ENCODE results near the gene NLRP14. TPM values are rescaled to one million over a fixed set of nuclear protein-coding genes. Genes with fewer than 3 reads are reported as not detected.
A peak's percentile ranks its signal among the peaks of the same experiment; 100 is the strongest.

Gene NLRP14
- total RNA-seq, 2 donors from 2014 or later: not detected

DNA sequence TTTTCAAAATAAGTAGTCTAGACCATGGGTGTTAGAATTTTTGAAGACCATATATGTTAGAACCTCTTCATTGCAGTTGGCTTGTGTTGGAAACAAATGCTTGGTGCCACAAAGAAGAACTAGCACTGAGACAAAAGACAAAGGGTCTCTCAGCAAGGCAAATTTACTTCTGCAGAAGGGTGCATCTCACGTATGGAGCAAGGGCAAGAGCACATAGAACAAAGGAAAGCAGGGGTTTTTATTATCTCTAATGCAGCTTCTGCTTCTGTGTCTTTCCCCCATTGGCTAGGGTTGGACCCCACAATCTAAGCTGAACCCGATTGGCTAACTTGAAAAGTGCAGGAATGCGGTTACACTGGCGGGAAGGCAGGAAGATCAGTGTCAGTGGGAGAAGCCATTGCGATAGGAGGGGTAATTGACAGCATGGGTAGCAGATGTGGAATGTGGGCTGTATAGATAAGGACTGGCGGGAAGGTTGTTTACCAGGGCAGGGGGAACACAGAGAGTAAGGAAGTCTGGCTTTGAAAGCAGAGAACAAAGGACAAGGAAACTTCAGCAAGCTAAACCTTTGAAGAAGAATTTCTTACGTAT, 59.4 kb downstream of the NLRP14 start:
- H3K4me3 Mint-ChIP-seq: no peak overlapping the region
- ATAC-seq (no peak), DNase-seq (ENCODE audit: low spot score) (no peak)
- H3K9me3 Mint-ChIP-seq: peaks cover 2% of the 10 kb centered on the region
- no peaks in the 10 kb centered on the region for H3K36me3 Mint-ChIP-seq
- peaks cover 4 to 20% of the 10 kb centered on the region in 2 donors for H3K27me3 Mint-ChIP-seq
- no peaks in the 10 kb centered on the region for H3K4me1 Mint-ChIP-seq (ENCODE audit: low read depth in 2 of 2)
- H3K27ac Mint-ChIP-seq: no peak overlapping the region

DNA sequence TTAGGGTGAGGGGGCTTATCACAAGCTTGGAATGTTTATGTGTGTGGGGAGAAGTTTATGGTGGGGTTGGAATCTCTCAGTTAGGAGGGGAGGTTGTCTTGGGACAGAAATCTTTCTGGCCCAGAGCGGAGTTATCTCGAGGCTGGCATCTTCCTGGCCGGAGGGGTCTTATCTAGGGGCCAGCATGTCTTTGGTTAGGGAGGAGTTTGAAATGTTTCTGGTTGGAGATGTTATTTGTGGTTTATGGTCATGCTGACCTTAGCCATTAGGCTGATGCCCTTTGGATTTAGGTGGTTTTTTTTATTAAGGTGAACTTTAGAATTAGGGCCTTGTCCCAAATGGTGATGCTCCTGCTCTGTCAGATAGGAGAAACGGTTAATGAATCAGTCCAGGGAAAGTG, 60.6 kb downstream of the NLRP14 start:
- DNase-seq (ENCODE audit: low spot score) (no peak), ATAC-seq (no peak)
- Mint-ChIP-seq H3K4me3 (no peak overlapping the region), H3K4me1 (ENCODE audit: low read depth in 2 of 2) (no peaks in the 10 kb centered on the region), H3K27me3 (peaks cover 4 to 20% of the 10 kb centered on the region in 2 donors), H3K9me3 (peaks cover 2% of the 10 kb centered on the region), H3K27ac (no peak overlapping the region), H3K36me3 (no peaks in the 10 kb centered on the region)

DNA sequence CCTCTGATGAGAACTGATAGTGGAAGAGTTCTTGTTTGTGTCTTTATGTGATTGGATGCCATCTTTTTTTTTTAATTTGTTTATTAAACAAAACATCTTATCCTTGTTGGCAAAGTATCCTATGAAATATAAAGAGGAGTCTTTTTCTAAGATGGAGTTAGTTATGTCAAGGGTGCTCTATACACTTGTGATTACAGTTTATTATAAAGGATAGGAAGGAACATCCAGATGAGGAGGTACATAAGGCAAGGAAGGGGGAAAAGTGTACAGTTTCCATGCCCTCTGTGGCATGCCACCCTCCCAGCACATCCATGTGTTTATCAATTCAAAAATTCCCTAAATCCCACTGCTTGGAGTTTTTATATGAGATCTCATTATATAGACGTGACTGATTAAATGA, 61.2 kb downstream of the NLRP14 start:
- Mint-ChIP-seq H3K9me3 (peaks cover 2% of the 10 kb centered on the region), H3K4me3 (no peak overlapping the region), H3K4me1 (ENCODE audit: low read depth in 2 of 2) (no peaks in the 10 kb centered on the region), H3K36me3 (no peaks in the 10 kb centered on the region), H3K27ac (no peak overlapping the region), H3K27me3 (peaks cover 3 to 20% of the 10 kb centered on the region in 2 donors)
- DNase-seq (ENCODE audit: low spot score) (no peak), ATAC-seq (no peak)

DNA sequence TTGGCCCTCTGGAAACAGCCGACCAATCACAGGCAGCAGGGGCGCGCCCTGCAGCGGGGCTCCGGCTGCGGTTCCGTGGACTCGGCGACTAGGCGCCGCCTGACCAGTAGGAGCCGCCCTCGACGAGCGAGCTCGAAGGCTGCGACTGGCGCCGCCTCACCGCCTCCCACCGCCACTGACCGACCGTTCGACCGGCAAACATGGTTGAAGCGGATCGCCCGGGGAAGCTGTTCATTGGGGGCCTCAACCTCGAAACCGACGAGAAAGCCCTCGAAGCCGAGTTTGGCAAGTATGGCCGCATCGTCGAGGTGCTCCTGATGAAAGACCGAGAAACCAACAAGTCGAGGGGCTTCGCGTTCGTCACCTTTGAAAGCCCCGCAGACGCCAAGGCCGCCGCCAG, 68.6 kb downstream of the NLRP14 start, which contains the start of gene RBMXL2:
Gene RBMXL2, plus strand, starts transcription at position 78 of the 400 bp plus-strand sequence. Its CDS starts 123 bp downstream, at position 201.
- no peak within 1 kb of the TSS for H3K27ac Mint-ChIP-seq

DNA sequence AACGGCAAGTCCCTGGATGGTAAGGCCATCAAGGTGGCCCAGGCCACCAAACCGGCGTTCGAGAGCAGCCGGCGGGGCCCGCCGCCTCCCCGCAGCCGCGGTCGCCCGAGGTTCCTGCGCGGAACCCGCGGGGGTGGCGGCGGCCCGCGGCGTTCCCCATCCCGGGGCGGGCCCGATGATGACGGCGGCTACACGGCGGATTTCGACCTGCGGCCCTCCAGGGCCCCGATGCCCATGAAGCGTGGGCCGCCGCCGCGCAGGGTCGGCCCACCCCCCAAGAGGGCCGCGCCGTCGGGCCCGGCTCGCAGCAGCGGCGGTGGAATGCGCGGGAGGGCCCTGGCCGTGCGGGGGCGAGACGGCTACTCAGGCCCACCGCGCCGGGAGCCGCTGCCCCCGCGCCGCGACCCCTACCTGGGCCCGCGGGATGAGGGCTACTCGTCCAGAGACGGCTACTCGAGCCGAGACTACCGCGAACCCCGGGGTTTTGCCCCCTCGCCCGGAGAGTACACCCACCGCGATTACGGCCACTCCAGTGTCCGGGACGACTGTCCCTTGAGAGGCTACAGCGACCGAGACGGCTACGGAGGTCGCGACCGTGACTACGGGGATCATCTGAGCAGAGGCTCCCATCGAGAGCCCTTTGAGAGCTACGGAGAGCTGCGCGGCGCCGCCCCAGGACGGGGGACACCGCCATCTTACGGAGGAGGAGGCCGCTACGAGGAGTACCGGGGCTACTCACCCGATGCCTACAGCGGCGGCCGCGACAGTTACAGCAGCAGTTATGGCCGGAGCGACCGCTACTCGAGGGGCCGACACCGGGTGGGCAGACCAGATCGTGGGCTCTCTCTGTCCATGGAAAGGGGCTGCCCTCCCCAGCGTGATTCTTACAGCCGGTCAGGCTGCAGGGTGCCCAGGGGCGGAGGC, 69.3 kb downstream of the NLRP14 start:
- H3K27ac Mint-ChIP-seq: no peak overlapping the region
- DNase-seq (ENCODE audit: low spot score): peak; percentile 61
- H3K36me3 Mint-ChIP-seq: no peaks in the 10 kb centered on the region
- ATAC-seq: no peak
- H3K9me3 Mint-ChIP-seq: no peaks in the 10 kb centered on the region
- H3K27me3 Mint-ChIP-seq: peaks cover 14 to 30% of the 10 kb centered on the region in 2 donors
- H3K4me3 Mint-ChIP-seq: no peak overlapping the region
- no peaks in the 10 kb centered on the region for H3K4me1 Mint-ChIP-seq (ENCODE audit: low read depth in 2 of 2)

More for the DNA sequence above, 68.6 kb downstream of the NLRP14 start, which contains the start of gene RBMXL2:
- ATAC-seq (no peak), DNase-seq (ENCODE audit: low spot score) (no peak)
- Mint-ChIP-seq H3K36me3 (no peaks in the 10 kb centered on the region), H3K4me3 (no peak within 1 kb of the TSS), H3K4me1 (ENCODE audit: low read depth in 2 of 2) (no peaks in the 10 kb centered on the region), H3K27me3 (peaks cover 12 to 30% of the 10 kb centered on the region in 2 donors), H3K9me3 (no peaks in the 10 kb centered on the region)

DNA sequence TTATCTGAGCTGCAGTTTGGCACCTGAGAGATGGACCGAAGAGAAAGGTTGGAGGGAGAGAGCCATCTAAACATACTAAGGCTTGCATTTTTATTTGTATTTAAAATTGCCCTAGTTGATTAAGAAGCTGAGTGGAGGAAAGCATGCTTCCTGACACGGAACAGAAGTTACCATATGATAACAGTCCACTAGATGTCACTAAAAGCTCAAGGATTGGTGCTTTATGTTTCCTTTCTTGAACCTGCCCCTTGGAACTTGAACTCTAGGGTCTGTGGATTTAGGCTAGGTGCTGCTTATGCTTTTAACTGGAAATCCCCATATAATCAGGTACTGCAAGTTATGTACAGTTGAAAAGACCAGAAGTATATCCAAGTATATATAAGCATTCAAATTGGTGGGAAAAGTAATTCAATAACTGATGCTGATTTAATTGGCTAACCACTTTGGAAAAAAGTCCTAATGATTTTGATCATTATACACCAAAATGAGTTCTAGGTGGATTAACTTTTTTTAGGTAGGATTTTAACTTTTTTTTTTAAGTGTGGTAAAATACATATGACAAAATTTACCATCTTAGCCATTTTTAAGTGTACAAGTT, 78.1 kb downstream of the NLRP14 start:
- DNase-seq (ENCODE audit: low spot score): no peak
- Mint-ChIP-seq H3K4me1 (ENCODE audit: low read depth in 2 of 2) (no peaks in the 10 kb centered on the region), H3K36me3 (no peaks in the 10 kb centered on the region), H3K4me3 (no peak overlapping the region), H3K9me3 (no peaks in the 10 kb centered on the region), H3K27ac (no peak overlapping the region), H3K27me3 (peaks cover 12 to 27% of the 10 kb centered on the region in 2 donors)
- peak in 1 of 2 donors; percentile 53 for ATAC-seq

DNA sequence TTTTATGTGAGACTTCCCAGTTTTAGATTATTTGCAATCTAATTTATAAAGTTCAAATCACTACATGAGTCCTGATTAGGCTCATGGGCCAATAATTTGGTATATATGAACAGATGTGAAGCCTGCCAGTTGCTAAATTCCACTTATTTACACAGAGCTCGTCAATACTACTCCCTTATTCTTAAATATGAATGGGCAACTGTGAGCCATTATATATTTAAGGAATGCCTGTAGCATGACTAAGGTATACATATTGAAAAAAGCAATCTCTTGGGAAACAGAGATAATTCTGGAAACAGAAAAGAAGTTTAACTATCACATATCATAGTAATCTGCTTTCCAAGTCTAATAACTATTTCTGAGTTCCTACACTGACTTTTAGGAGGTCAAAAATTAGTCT, 95.5 kb downstream of the NLRP14 start:
- Mint-ChIP-seq H3K27me3 (peaks cover 9 to 20% of the 10 kb centered on the region in 2 donors), H3K4me3 (no peak overlapping the region), H3K4me1 (ENCODE audit: low read depth in 2 of 2) (no peaks in the 10 kb centered on the region), H3K36me3 (no peaks in the 10 kb centered on the region), H3K9me3 (no peaks in the 10 kb centered on the region), H3K27ac (no peak overlapping the region)
- ATAC-seq: no peak
- DNase-seq (ENCODE audit: low spot score): no peak

DNA sequence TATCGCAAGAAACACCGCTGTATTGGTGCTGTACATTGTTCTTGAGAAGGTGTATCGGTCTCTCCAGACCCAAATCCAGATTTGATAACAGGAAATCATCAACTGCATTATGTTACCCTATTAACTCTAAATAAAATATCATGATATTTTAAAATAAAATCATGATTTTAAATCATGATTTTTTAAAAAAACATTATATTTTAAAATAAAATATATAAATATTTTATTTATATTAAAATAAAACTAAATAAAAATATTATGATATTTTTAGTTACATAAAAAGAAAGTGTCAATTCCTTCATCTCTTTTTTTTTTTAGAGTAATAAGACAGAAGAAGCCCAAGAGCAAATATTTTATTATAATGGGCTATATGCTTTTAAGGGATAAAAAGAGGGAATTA, 96.1 kb downstream of the NLRP14 start:
- Mint-ChIP-seq H3K9me3 (no peaks in the 10 kb centered on the region), H3K4me3 (no peak overlapping the region), H3K27me3 (peaks cover 11 to 25% of the 10 kb centered on the region in 2 donors), H3K36me3 (no peaks in the 10 kb centered on the region), H3K27ac (no peak overlapping the region), H3K4me1 (ENCODE audit: low read depth in 2 of 2) (no peaks in the 10 kb centered on the region)
- ATAC-seq (no peak), DNase-seq (ENCODE audit: low spot score) (no peak)

Other genes with a start within 250 kb of the NLRP14 start
- under 1 TPM in 1 of 2 donors, not detected in 1; 0.20 TPM for gene OR2AG2, start 248.5 kb upstream of the NLRP14 start, total RNA-seq
- gene OR2AG1, start 237.5 kb upstream of the NLRP14 start, total RNA-seq: not detected
- under 1 TPM in 1 of 2 donors, not detected in 1; 0.20 TPM for gene OR6A2, start 220.8 kb upstream of the NLRP14 start, total RNA-seq
- gene OR10A5, start 174.8 kb upstream of the NLRP14 start, total RNA-seq: not detected
- gene OR10A2, start 157.4 kb upstream of the NLRP14 start, total RNA-seq: not detected
- not detected for gene OR10A4, start 143.9 kb upstream of the NLRP14 start, total RNA-seq
- not detected for gene OR2D2, start 128.0 kb upstream of the NLRP14 start, total RNA-seq
- gene OR2D3, start 99.5 kb upstream of the NLRP14 start, total RNA-seq: not detected
- 1 to 10 TPM in 1 of 2 donors, under 1 TPM in 1; 0.24 to 1.5 TPM for gene ZNF215, start 94.1 kb upstream of the NLRP14 start, total RNA-seq
- gene ZNF214, start 133 bp upstream of the NLRP14 start, total RNA-seq: not detected
- not detected for gene RBMXL2, start 68.5 kb downstream of the NLRP14 start, total RNA-seq
- not detected for gene SYT9, start 231.4 kb downstream of the NLRP14 start, total RNA-seq